Fibroblast of lung (primary cell): ENCODE results near the gene VAV2.

Source experiments
- CTCF ChIP-seq, 2 donors: IDR thresholded peaks in 1 of 2; conservative IDR thresholded peaks in 1 of 2; 1 replicate in 1 of 2; 2 replicates in 1 of 2; pipeline ENCODE4 v1.5.1; 2011 to 2012; ENCODE audit warnings: low read length in 2 of 2, control low read depth in 1 of 2, inconsistent platforms in 1 of 2, low read depth in 1 of 2, mild to moderate bottlenecking in 1 of 2
- EZH2 ChIP-seq: IDR thresholded peaks from 2 replicates; pipeline ENCODE4 v1.5.1; 2012; ENCODE audit warnings: low read length, control low read depth, mild to moderate bottlenecking; ENCODE audit errors: missing control alignments

DNA sequence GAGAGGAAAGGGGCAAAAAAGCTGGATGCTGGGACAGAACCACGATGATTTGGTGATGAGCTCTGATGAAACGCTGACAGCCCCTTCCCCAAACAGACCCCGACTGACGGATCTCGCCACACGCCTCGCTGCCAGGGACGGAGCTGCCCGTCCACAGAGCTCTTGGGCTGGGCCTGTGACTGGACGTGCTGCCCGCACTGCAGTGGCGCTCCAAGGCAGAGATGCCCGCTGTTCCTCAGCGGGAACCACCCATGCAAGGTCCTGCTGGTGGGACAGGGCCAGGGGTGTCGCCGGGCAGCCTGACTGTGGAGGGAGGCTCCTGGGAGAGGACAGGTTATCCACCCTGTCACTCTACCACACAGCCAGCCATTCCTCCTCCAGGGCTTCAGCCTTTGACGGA, 187.9 kb downstream of the VAV2 start:
- TF ChIP-seq EZH2 (no peak), CTCF (conservative IDR thresholded peaks at IDR 0.05 in 1 of 2, IDR thresholded peaks at IDR 0.05 in 1 of 2; ENCODE audit: low read depth in 1 of 2, low read length in 2 of 2) (no peak)
